ENCODE data around the gene IPO7. TPM values are rescaled to one million over a fixed set of nuclear protein-coding genes. Genes with fewer than 3 reads are reported as not detected.

IPO7 gene
- total and polyA plus RNA-seq, 5 donors = 30.8 to 131 (median 115) TPM

DNA sequence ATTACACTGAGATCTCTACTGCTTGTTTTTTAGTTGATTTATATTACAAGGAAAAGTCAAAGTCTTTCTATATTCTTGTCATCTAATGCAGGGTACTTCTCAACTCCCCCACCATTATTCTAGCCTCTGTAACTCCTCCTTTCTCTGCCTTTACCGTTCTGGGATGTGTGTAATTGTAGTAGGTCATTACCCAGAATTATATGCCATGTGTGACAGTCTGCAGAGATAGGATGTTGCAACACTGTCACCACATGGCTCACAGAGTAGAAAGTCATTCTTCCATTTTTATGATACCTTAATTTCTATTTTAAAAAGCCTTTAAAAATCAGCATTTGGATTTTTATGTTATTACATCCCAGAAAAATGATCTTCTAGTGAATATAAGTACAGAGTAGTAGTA lies 109.0 kb downstream of the IPO7 start:
- 19% methylated on average over 1 of the region's 1 CpG for WGBS
- no peak overlapping the region for H3K4me3 ChIP-seq (ENCODE audit: low read length)
- no peak overlapping the region for H3K27ac ChIP-seq (ENCODE audit: low read length)
- DNase-seq (no peak), ATAC-seq (no peak)
- H3K4me1 ChIP-seq (ENCODE audit: control insufficient read depth, insufficient read depth, low read length) = no peaks in the 10 kb centered on the region
- no peaks in the 10 kb centered on the region for H3K27me3 ChIP-seq (ENCODE audit: control insufficient read depth, insufficient read depth)
- no peaks in the 10 kb centered on the region for H3K9me3 ChIP-seq (ENCODE audit: control insufficient read depth, low read length)
- intact Hi-C loops (cut with DNase I) = loop anchor here in 1 of 4 donors (10.0 kb wide), 1 partner anchor 69 kb away; no protein-coding TSS in a partner anchor

DNA sequence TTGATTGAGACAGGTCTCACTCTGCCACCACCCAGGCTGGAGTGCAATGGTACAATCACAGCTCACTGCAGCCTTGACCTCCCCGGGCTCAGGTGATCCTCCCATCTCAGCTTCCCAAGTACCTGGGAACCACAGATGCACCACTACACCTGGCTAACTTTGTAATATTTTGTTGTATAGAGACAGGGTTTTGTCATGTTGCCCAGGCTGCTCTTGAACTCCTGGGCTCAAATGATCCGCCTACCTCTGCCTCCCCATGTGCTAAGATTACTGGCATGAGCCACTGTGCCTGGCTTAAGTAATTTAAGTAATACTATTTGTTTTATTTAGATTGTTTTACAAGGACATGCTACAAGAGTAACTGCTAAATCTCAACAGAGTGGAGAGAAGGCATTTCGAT lies 109.9 kb downstream of the IPO7 start:
- Histone ChIP-seq H3K9me3 (ENCODE audit: control insufficient read depth, low read length) (no peaks in the 10 kb centered on the region), H3K27me3 (ENCODE audit: control insufficient read depth, insufficient read depth) (no peaks in the 10 kb centered on the region), H3K4me3 (ENCODE audit: low read length) (no peak overlapping the region), H3K27ac (ENCODE audit: low read length) (no peak overlapping the region), H3K4me1 (ENCODE audit: control insufficient read depth, insufficient read depth, low read length) (no peaks in the 10 kb centered on the region)
- no peak for ATAC-seq
- no peak for DNase-seq
- intact Hi-C loops (cut with DNase I) = loop anchor here in 1 of 4 donors (10.0 kb wide), 1 partner anchor 70 kb away; no protein-coding TSS in a partner anchor
- WGBS = 98% methylated on average over 3 of the region's 3 CpGs

- intact Hi-C loops (cut with DNase I) = loop anchor here in 1 of 4 donors (10.0 kb wide), 1 partner anchor 71 kb away; no protein-coding TSS in a partner anchor
- Histone ChIP-seq H3K27ac (ENCODE audit: low read length) (no peak overlapping the region), H3K9me3 (ENCODE audit: control insufficient read depth, low read length) (no peaks in the 10 kb centered on the region), H3K27me3 (ENCODE audit: control insufficient read depth, insufficient read depth) (no peaks in the 10 kb centered on the region), H3K4me1 (ENCODE audit: control insufficient read depth, insufficient read depth, low read length) (no peaks in the 10 kb centered on the region), H3K4me3 (ENCODE audit: low read length) (no peak overlapping the region)
- WGBS = 73% methylated on average over 6 of the region's 6 CpGs
- ATAC-seq (no peak), DNase-seq (no peak)
Measured at GRCh38 chr11:9495803-9496514, 111.5 kb downstream of the IPO7 start.

Other genes with a start within 250 kb of the IPO7 start
- gene DENND5A, start 119.3 kb upstream of the IPO7 start, total RNA-seq = 100 to 1,000 TPM in 1 of 4 donors, 10 to 100 TPM in 3; 84.9 to 121 (median 93.3) TPM
- 50.6 TPM for gene DENND5A, start 119.3 kb upstream of the IPO7 start, polyA plus RNA-seq
- 10 to 100 TPM; 20.4 to 25.3 (median 22.8) TPM for gene TMEM41B, start 70.1 kb upstream of the IPO7 start, total RNA-seq
- gene TMEM41B, start 70.1 kb upstream of the IPO7 start, polyA plus RNA-seq = 15.6 TPM
- 10 to 100 TPM; 19.3 to 30.6 (median 26.9) TPM for gene ZNF143, start 76.4 kb downstream of the IPO7 start, total RNA-seq
- gene ZNF143, start 76.4 kb downstream of the IPO7 start, polyA plus RNA-seq = 13.9 TPM
- 10 to 100 TPM; 51.6 to 85.0 (median 60.4) TPM for gene WEE1, start 189.0 kb downstream of the IPO7 start, total RNA-seq
- gene WEE1, start 189.0 kb downstream of the IPO7 start, polyA plus RNA-seq = 30.0 TPM